NCI-H2196 treated with DMSO at 0.1 percent for 48 hours (cell line): ENCODE data around the gene KCNN3.
"Not testable (repeated sequence)": the region's sequence is repeated elsewhere in the genome, so short reads cannot be mapped to it uniquely, and the experiment has no call there.

Experiments used
- DNase-seq: peaks from one replicate; lab custom pipeline; 2025; ENCODE audit not compliant: unreplicated experiment; lab: John Stamatoyannopoulos, UW

KCNN3 gene

DNA sequence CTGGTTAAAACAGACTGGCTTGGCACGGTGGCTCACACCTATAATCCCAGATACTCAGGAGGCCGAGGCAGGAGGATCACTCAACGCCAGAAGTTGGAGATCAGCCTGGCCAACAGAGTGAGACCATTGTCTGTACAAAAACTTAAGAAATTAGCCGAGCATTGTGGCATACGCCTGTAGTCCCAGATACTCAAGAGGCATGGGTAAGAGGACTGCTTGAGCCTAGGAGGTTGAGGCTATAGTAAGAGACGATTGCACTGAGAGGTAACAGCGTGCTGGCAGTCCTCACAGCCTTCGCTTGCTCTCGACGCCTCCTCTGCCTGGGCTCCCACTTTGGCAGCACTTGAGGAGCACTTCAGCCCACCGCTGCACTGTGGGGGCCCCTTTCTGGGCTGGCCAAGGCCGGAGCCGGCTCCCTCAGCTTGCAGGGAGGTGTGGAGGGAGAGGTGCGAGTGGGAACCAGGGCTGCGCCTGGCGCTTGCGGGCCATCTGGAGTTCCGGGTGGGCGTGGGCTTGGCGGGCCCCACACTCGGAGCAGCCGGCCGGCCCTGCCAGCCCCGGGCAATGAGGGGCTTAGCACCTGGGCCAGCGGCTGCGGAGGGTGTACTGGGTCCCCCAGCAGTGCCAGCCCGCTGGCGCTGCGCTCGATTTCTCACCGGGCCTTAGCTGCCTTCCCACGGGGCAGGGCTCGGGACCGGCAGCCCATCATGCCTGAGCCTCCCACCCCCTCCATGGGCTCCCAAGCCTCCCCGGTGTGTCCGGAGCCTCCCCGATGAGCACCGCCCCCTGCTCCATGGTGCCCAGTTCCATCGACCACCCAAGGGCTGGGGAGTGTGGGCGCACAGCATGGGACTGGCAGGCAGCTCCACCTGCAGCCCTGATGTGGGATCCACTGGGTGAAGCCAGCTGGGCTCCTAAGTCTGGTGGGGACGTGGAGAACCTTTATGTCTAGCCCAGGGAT is 199.5 kb downstream of the KCNN3 start:
- DNase-seq, result not testable (repeated sequence)

DNA sequence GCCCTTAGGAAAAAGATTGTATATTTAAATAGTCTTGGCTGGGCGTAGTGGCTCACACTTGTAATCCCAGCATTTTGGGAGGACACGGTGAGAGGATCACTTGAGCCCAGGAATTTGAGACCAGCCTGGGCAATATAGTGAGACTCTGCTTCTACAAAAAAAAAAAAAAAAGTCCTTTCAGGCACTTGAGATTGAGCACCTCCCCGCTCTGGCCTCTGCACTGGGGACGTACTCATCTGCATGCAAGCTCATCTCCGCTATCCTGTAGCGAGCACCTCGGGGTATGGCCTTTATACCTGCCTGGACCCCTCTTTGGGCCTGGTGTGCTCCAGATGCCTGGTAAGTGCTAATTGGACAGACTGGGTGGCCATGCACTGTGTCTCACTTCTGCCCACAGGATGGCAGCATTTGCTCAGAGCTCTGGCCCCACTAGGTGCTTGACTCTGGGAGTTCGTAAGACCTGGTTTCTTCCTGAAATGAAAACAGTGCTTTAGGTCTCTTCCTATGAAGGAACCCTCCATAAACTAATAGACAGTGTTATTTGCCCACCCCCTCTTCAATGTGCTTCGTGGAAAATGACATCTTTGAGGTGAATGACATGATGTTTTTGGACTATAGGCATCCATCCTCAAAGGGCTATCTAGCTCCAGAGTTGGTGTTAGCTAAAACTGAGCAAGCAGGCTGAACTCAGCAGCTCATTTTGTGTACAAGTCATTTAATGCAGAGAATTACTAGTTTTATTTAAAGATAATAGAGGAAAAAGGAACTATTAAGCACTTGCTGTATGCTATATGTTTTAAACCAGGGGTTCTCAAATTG is 200.4 kb downstream of the KCNN3 start:
- DNase-seq, result peak; percentile 70

DNA sequence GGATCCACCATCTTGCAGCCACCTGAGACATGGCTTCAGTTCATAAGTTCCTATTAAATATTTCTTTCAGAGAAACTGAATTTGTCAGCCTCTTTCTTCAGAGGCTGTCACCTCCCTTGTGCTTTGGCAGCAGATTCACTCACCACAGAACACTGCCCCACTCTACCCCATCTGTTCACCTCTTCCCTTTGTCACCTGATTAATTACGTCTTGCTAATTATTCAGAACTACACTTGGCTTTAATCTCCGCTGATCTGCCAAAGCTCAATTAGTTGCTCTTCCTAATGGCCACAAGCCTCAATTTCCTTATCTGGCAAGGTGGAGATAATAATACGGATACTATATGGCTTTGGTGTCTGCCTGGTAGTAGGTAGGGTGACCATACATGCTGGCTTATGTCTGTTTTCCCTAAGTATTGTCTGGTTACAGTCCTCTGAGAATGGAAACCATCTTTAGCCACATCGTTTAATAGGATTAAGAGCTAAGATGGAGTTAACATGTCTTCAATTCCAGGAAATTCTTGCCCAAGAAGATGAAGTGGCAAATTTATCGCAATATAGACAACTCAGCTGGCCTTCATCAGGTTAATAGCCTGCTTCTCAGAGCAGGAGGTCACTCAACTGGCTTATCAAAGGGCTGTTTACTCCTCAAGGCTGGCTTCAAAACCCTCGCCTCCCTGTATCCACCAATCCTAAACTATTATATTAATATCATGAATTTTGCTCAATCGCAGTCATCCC is 203.9 kb downstream of the KCNN3 start:
- DNase-seq, result no peak

DNA sequence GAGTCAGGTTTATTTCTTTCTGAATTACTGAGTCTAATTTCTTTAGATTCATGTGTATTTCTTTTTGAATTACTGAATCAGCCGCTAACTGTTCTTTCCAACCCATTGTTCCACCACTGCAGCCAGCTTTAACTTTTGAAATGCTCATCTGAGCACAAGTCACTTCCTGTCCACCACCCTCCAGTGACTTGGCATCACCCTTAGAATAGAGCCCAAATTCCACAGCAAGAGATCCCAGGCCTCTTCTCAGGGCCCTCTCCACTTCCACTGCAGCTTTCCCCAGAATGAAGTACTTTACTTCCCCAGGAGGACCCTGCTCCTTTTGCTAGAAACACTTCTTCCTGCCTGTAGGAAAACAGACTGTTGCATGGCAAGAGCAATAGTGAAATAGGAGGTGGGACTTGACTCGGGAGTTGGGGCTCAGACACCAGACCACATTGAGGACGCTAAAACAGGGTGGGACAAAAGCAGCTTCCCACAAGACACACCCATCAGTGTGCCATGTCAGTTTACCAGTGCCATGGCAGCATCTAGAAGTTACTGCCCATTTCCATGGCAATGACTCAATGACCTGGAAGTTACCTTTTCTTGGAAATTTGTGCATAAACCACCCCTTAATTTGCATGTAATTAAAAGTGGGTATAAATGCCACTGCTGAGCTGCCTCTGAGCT is 205.6 kb downstream of the KCNN3 start:
- DNase-seq, result no peak

DNA sequence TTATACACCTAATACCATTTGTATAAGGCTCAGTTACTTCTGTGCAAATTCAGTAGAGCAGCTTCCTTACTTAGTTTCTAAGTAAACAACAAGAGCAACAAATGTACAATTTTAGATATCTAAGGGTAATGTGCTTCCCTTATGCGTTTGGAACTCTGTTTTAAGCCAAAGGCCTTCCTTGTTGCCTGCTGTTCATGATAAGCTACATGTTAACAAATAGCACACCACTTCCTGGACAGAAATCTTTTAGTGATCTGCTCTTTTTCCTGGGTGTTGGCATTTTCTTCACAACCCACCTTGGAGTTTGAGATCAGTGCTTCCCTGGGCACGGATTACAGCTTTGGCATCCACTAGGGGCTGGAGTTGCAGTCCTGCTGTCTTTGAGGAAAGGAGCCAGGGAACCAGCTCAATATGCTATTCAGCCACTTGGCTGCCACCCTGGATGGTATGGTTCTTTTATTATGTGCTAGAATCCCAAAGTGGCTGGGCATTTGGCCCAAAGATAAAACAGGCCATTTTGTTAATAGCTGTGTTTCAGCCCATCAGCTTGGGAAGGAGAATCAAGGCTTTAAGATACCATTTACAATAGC is 206.5 kb downstream of the KCNN3 start:
- no peak for DNase-seq

DNA sequence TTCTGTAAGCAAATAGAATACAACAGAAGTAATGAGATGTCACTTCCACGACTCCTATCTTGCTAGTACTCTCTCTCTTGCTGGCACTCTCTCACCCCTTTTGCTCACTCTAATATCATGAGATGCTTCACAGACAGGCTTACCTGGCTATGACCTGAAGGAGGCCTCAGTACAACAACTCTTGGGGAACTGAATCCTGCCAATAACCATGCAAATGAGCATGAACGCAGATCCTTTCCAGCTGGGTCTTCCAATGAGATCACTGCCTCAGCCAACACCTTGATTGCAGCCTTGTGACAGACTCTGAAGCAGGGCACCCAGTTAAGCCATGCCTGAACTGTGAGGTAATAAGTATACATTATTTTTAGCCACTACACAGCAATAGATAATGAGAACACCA is 209.0 kb downstream of the KCNN3 start:
- no peak for DNase-seq

DNA sequence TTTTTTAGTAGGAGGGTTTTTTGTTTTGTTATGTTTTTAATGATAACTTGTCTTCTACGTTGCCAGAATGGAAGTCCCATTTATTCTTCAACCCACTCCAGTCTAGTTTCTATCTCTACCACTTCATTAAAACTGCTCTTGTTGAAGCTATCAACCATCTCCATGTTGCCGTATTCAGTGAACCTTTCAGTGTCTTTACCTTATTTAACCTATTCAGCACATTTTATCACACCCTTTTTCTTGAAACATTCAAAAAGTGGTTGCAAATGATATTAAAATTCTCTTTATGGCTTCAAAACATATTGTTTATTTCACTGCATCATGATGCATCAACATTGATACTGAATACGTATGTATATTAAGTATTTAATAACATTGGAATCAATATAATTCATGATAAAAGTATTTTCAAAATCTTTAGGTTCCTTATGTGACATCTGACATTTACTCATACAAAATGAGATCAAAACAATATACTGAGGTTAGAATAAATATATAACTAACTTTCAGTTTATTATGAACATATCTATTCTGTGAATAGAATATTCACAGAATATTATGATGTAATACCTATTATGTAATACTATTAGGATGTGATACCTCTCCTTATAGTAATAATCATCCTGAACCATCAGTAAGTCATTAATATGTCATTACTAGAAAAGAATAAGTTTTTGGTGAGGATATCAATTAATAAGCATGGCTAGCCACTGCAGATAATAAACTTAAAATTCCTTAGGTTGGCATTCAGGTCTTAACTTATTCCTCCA is 210.1 kb downstream of the KCNN3 start:
- DNase-seq, result no peak

DNA sequence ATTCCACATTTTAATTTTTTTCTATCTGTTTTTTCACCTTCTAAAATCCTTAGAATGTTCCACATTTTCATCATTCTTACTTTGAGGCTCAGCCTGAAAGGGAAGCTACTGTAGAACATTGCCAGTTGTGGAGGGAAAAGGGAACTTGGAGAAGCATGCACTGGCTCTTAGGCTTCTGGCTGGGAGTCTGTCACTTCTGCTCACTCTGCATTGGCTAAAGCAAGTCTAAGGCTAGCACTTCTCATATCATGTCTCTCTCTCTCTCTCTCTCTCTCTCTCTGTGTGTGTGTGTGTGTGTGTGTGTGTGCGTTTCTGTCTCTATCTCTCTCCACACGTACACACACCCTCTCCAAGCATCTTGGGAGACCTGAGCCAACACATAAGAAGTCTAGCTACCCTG is 212.5 kb downstream of the KCNN3 start:
- DNase-seq, result no peak

DNA sequence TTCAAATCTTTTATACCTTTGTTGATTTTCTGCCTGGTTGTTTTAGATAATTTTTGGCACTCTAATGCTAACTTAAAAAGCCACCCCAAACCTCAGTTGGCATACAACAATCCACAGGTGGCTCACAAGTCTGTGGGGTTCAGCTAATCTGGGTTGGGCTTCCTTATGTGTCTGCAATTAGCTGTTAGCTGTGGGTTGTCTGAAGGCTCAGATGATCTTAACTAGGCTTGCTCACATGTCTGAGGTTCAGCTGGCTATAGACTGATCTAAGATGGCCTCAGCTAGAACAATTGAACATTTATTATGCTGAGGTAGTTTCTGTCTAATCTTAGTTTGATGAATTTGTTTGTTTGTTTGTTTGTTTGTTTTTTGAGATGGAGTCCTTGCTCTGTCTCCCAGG is 217.2 kb downstream of the KCNN3 start:
- DNase-seq, result no peak
